GM23338 (cell line): Measurements from ENCODE around the gene SDF2L1. TPM values are rescaled to one million over a fixed set of nuclear protein-coding genes. Genes with fewer than 3 reads are reported as not detected.

ENCODE experiments used
- ATAC-seq: fragments of 200-7000 bp; cut with Tn5 transposase; 3 replicates; pipeline ENCODE4 v1.9.1; 2020
- DNase-seq: peaks from one replicate; pipeline ENCODE4 v3.0.0-alpha.2; 2015; ENCODE audit warnings: low spot score
- H2AFZ ChIP-seq: fragments of 200-600 bp; sonication (generic); 2 replicates; pipeline ENCODE4 v1.8.0; 2016; ENCODE audit warnings: antibody characterized with exemption, mild to moderate bottlenecking, moderate library complexity
- H3F3A ChIP-seq: fragments of 200-600 bp; sonication (generic); replicated peaks from 2 replicates; pipeline ENCODE4 v1.8.0; 2017; ENCODE audit warnings: antibody characterized with exemption, mixed run types, low read depth
- H3K27ac ChIP-seq: fragments of 200-600 bp; sonication (generic); 2 replicates; pipeline ENCODE4 v1.6.1; 2016; ENCODE audit warnings: low read depth
- H3K27me3 ChIP-seq: fragments of 200-600 bp; sonication (generic); 2 replicates; pipeline ENCODE4 v1.8.0; 2016; ENCODE audit warnings: mild to moderate bottlenecking, mixed run types, moderate library complexity; ENCODE audit not compliant: insufficient read depth
- H3K36me3 ChIP-seq: fragments of 200-600 bp; sonication (generic); 2 replicates; pipeline ENCODE4 v1.8.0; 2016; ENCODE audit warnings: mild to moderate bottlenecking; ENCODE audit not compliant: insufficient read depth
- H3K4me1 ChIP-seq: fragments of 200-600 bp; sonication (generic); 2 replicates; pipeline ENCODE4 v1.8.0; 2016; ENCODE audit warnings: mild to moderate bottlenecking, moderate library complexity; ENCODE audit not compliant: insufficient read depth
- H3K4me2 ChIP-seq: fragments of 200-600 bp; sonication (generic); 2 replicates; pipeline ENCODE4 v1.7.1; 2017; ENCODE audit warnings: mixed run types
- H3K4me3 ChIP-seq: fragments of 200-600 bp; sonication (generic); 2 replicates; pipeline ENCODE4 v1.6.1; 2016; ENCODE audit warnings: mixed run types
- H3K79me2 ChIP-seq: fragments of 200-600 bp; sonication (generic); replicated peaks from 2 replicates; pipeline ENCODE4 v1.8.0; 2017; ENCODE audit warnings: mild to moderate bottlenecking; ENCODE audit not compliant: insufficient read depth
- H3K9me2 ChIP-seq: fragments of 200-600 bp; sonication (generic); 2 replicates; pipeline ENCODE4 v1.8.0; 2017; ENCODE audit not compliant: insufficient read depth
- H4K20me1 ChIP-seq: fragments of 200-600 bp; sonication (generic); replicated peaks from 2 replicates; pipeline ENCODE4 v1.8.0; 2017; ENCODE audit warnings: mild to moderate bottlenecking; ENCODE audit not compliant: insufficient read depth
- H3K27ac Mint-ChIP-seq: 2 replicates; pipeline ENCODE4 v1.8.0; 2020; ENCODE audit warnings: inconsistent platforms, mild to moderate bottlenecking, moderate library complexity, mixed read lengths
- H3K27me3 Mint-ChIP-seq: 3 replicates; pipeline ENCODE4 v1.8.0; 2022; ENCODE audit warnings: low read depth, mild to moderate bottlenecking, moderate library complexity, mixed read lengths, inconsistent platforms; ENCODE audit not compliant: insufficient read depth, poor library complexity
- H3K36me3 Mint-ChIP-seq: 3 replicates; pipeline ENCODE4 v1.8.0; 2021; ENCODE audit warnings: low read depth, mild to moderate bottlenecking, inconsistent platforms, moderate library complexity, mixed read lengths
- H3K4me1 Mint-ChIP-seq: 3 replicates; pipeline ENCODE4 v1.8.0; 2020; ENCODE audit warnings: mild to moderate bottlenecking, inconsistent platforms, mixed read lengths
- H3K4me3 Mint-ChIP-seq: 3 replicates; pipeline ENCODE4 v1.8.0; 2021; ENCODE audit warnings: moderate library complexity, mild to moderate bottlenecking, inconsistent platforms, mixed read lengths
- H3K9me3 Mint-ChIP-seq: 3 replicates; pipeline ENCODE4 v1.8.0; 2020; ENCODE audit warnings: moderate library complexity, mild to moderate bottlenecking, inconsistent platforms, mixed read lengths
- CREB1 ChIP-seq: fragments of 250-450 bp; sonication (Bioruptor Pico); IDR thresholded peaks from 2 replicates; pipeline ENCODE4 v1.5.0; 2020; ENCODE audit warnings: low read depth, mild to moderate bottlenecking, moderate library complexity
- EZH2 ChIP-seq: fragments of 200-600 bp; sonication (generic); IDR thresholded peaks from one replicate; pipeline ENCODE4 v1.8.0; 2017; ENCODE audit warnings: antibody characterized with exemption, mild to moderate bottlenecking, low read depth; ENCODE audit not compliant: unreplicated experiment
- EZH2phosphoT487 ChIP-seq: fragments of 200-600 bp; sonication (generic); IDR thresholded peaks from one replicate; pipeline ENCODE4 v1.8.1; 2018; ENCODE audit warnings: antibody characterized with exemption; ENCODE audit not compliant: unreplicated experiment
- JUNB ChIP-seq: IDR thresholded peaks from one replicate; pipeline ENCODE4 v1.6.1; 2016; ENCODE audit warnings: antibody characterized with exemption; ENCODE audit not compliant: unreplicated experiment
- NANOG ChIP-seq: IDR thresholded peaks from 2 replicates; pipeline ENCODE4 v1.6.1; 2016; ENCODE audit warnings: antibody characterized with exemption, borderline replicate concordance
- POLR2AphosphoS5 ChIP-seq: IDR thresholded peaks from 2 replicates; pipeline ENCODE4 v1.6.1; 2016; ENCODE audit warnings: antibody characterized with exemption, low read depth
- STAT1 ChIP-seq: IDR thresholded peaks from one replicate; pipeline ENCODE4 v1.6.1; 2016; ENCODE audit warnings: antibody characterized with exemption; ENCODE audit not compliant: unreplicated experiment
- ZNF114 ChIP-seq: fragments of 250-450 bp; sonication (Bioruptor Pico); IDR thresholded peaks from 2 replicates; pipeline ENCODE4 v1.5.0; 2020; ENCODE audit warnings: mild to moderate bottlenecking, moderate library complexity
- ZNF331 ChIP-seq: fragments of 250-450 bp; sonication (Bioruptor Pico); IDR thresholded peaks from 2 replicates; pipeline ENCODE4 v1.5.0; 2020; ENCODE audit warnings: low read depth, mild to moderate bottlenecking, moderate library complexity
- polyA plus RNA-seq: library from polyadenylated mRNA; unstranded; fragments of >200 nt; fragmentation: Nextera tagmentation; extraction: Ambion mirVana; gene quantifications from 2 replicates; pipeline ENCODE4 v1.2.1, GENCODE V29; 2016
- total RNA-seq: library from RNA; depleted of rRNA; stranded (reverse); fragments of >200 nt; shearing (Covaris generic); gene quantifications from 2 replicates; pipeline ENCODE4 v1.2.3, GENCODE V29; 2014
- TF ChIP-seq, protein P1 (sequence below): IDR thresholded peaks from one replicate; pipeline ENCODE4 v1.6.1; 2018; ENCODE audit warnings: antibody characterized with exemption; ENCODE audit not compliant: unreplicated experiment
- TF ChIP-seq, protein P2 (sequence below), 2 experiments: fragments of 200-600 bp in 1 of 2; sonication (generic) in 1 of 2; conservative IDR thresholded peaks; 2 replicates each; pipeline versions ENCODE4 v1.5.1 to v1.6.1; 2016 to 2017; ENCODE audit warnings: antibody characterized with exemption in 2 of 2, low read depth in 2 of 2, mild to moderate bottlenecking in 2 of 2, moderate library complexity in 1 of 2
- TF ChIP-seq, protein P3 (sequence below): IDR thresholded peaks from 2 replicates; pipeline ENCODE4 v1.6.1; 2016; ENCODE audit warnings: antibody characterized with exemption

The SDF2L1 gene
- total and polyA plus RNA-seq, 2 experiments from 2014 or later: 62.3 to 72.7 TPM

DNA sequence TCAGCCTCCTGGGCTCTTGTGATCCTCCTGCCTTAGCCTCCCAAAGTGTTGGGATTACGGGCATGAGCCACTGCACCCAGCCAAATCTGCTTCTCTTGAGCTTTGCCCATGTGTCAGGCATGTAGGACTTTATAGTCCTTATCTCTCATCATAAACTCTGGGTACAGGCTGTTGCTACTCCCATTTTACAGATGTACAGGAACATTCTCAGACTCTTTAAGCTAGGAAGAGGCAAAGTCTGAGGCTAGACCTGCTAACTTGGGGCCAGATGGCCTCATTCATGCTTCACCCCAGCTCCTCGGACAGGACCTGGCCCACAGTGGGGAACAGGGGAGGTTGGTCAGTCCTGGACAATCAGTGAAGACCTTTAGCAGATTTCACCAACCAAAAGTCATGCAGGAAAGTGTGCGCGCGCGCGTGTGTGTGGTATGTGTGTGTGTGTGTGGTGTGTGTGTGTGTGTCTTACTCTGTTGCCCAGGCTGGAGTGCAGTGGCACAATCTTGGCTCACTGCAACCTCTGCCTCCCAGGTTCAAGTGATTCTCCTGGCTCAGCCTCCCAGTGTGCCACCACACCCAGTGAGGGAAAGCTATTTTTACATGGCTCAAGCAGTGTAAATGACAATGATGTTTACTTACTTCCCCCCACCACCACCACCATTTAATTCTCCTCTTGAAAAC, 36.1 kb upstream of the SDF2L1 start:
- peaks cover 7% of the 10 kb centered on the region; the same call in 1 of the 3 replicates for H3K4me1 Mint-ChIP-seq
- TF ChIP-seq CREB1 (CRISPR knock-in tag): no peak
- Histone ChIP-seq H3K4me2 (no peak overlapping the region), H3K79me2 (peaks cover 98% of the 10 kb centered on the region), H4K20me1 (peaks cover 51% of the 10 kb centered on the region), H3K27ac (no peak overlapping the region), H3K36me3 (no peaks in the 10 kb centered on the region; the same call in 1 of the 2 replicates), H2AFZ (no peak overlapping the region), H3K27me3 (no peaks in the 10 kb centered on the region), H3F3A (no peaks in the 10 kb centered on the region; the same call in 1 of the 2 replicates), H3K4me3 (no peak overlapping the region), H3K4me1 (no peaks in the 10 kb centered on the region), H3K9me2 (no peaks in the 10 kb centered on the region)
- no peak overlapping the region for H3K4me3 Mint-ChIP-seq
- H3K36me3 Mint-ChIP-seq: peaks cover 28% of the 10 kb centered on the region
- ATAC-seq (no peak), DNase-seq (no peak)
- no peaks in the 10 kb centered on the region; the same call in 2 of the 3 replicates for H3K9me3 Mint-ChIP-seq
- peaks cover 7% of the 10 kb centered on the region for H3K27me3 Mint-ChIP-seq
- H3K27ac Mint-ChIP-seq: no peak overlapping the region

DNA sequence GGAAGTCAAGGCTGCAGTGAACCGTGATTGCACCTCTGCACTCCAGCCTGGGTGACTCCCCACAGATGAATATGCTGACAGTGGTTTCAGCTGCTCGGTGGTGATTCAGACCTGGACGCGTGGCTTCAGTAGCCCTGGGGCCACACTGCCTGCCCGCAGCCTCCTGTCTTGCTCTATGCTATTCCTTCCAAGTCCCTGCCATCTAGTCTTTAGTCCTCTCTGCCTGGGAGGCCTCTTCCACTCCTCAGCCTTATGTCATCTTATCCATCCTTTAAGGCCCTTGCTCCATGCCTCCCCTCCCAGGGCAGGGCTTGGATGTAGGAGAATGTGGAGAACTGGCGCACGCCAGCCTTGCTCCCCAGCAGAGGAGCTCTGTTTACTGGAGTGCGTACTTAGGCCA, 35.3 kb upstream of the SDF2L1 start:
- Histone ChIP-seq H3K79me2 (peaks cover 97% of the 10 kb centered on the region), H3F3A (no peaks in the 10 kb centered on the region; the same call in 1 of the 2 replicates), H3K9me2 (no peaks in the 10 kb centered on the region), H3K27ac (no peak overlapping the region), H4K20me1 (peaks cover 53% of the 10 kb centered on the region), H3K36me3 (no peaks in the 10 kb centered on the region; the same call in 1 of the 2 replicates), H3K27me3 (no peaks in the 10 kb centered on the region), H3K4me2 (no peak overlapping the region), H2AFZ (no peak overlapping the region), H3K4me1 (no peaks in the 10 kb centered on the region), H3K4me3 (no peak overlapping the region)
- Mint-ChIP-seq H3K4me1 (peaks cover 7% of the 10 kb centered on the region; the same call in 1 of the 3 replicates), H3K9me3 (no peaks in the 10 kb centered on the region; the same call in 2 of the 3 replicates), H3K4me3 (no peak overlapping the region), H3K27me3 (peaks cover 8% of the 10 kb centered on the region), H3K36me3 (peaks cover 34% of the 10 kb centered on the region), H3K27ac (no peak overlapping the region; the same call in 1 of the 2 replicates)
- DNase-seq (no peak), ATAC-seq (no peak)
- TF ChIP-seq STAT1 (no peak), EZH2 (no peak), NANOG (no peak), JUNB (no peak), EZH2phosphoT487 (no peak), ZNF114 (CRISPR knock-in tag) (no peak), CREB1 (CRISPR knock-in tag) (no peak), ZNF331 (CRISPR knock-in tag) (no peak), POLR2AphosphoS5 (no peak)
- TF ChIP-seq, protein P1, sequence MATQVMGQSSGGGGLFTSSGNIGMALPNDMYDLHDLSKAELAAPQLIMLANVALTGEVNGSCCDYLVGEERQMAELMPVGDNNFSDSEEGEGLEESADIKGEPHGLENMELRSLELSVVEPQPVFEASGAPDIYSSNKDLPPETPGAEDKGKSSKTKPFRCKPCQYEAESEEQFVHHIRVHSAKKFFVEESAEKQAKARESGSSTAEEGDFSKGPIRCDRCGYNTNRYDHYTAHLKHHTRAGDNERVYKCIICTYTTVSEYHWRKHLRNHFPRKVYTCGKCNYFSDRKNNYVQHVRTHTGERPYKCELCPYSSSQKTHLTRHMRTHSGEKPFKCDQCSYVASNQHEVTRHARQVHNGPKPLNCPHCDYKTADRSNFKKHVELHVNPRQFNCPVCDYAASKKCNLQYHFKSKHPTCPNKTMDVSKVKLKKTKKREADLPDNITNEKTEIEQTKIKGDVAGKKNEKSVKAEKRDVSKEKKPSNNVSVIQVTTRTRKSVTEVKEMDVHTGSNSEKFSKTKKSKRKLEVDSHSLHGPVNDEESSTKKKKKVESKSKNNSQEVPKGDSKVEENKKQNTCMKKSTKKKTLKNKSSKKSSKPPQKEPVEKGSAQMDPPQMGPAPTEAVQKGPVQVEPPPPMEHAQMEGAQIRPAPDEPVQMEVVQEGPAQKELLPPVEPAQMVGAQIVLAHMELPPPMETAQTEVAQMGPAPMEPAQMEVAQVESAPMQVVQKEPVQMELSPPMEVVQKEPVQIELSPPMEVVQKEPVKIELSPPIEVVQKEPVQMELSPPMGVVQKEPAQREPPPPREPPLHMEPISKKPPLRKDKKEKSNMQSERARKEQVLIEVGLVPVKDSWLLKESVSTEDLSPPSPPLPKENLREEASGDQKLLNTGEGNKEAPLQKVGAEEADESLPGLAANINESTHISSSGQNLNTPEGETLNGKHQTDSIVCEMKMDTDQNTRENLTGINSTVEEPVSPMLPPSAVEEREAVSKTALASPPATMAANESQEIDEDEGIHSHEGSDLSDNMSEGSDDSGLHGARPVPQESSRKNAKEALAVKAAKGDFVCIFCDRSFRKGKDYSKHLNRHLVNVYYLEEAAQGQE: no peak
- TF ChIP-seq, protein P2, sequence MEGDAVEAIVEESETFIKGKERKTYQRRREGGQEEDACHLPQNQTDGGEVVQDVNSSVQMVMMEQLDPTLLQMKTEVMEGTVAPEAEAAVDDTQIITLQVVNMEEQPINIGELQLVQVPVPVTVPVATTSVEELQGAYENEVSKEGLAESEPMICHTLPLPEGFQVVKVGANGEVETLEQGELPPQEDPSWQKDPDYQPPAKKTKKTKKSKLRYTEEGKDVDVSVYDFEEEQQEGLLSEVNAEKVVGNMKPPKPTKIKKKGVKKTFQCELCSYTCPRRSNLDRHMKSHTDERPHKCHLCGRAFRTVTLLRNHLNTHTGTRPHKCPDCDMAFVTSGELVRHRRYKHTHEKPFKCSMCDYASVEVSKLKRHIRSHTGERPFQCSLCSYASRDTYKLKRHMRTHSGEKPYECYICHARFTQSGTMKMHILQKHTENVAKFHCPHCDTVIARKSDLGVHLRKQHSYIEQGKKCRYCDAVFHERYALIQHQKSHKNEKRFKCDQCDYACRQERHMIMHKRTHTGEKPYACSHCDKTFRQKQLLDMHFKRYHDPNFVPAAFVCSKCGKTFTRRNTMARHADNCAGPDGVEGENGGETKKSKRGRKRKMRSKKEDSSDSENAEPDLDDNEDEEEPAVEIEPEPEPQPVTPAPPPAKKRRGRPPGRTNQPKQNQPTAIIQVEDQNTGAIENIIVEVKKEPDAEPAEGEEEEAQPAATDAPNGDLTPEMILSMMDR (conservative IDR thresholded peaks at IDR 0.05; ENCODE audit: low read depth in 2 of 2): no peak
- TF ChIP-seq, protein P3, sequence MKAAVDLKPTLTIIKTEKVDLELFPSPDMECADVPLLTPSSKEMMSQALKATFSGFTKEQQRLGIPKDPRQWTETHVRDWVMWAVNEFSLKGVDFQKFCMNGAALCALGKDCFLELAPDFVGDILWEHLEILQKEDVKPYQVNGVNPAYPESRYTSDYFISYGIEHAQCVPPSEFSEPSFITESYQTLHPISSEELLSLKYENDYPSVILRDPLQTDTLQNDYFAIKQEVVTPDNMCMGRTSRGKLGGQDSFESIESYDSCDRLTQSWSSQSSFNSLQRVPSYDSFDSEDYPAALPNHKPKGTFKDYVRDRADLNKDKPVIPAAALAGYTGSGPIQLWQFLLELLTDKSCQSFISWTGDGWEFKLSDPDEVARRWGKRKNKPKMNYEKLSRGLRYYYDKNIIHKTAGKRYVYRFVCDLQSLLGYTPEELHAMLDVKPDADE: no peak
